Measurements from ENCODE around the gene HOXB7. TPM values are rescaled to one million over a fixed set of nuclear protein-coding genes. Genes with fewer than 3 reads are reported as not detected.

The HOXB7 gene
- total RNA-seq, 1 experiment from 2014 or later: not detected

- no peak overlapping the region for H3K4me2 ChIP-seq (ENCODE audit: insufficient read depth, insufficient read length, low read length)
- H3K4ac ChIP-seq (ENCODE audit: low read depth, low read length): no peak overlapping the region
- H3K79me1 ChIP-seq (ENCODE audit: insufficient read depth, low read depth, low read length, poor library complexity, severe bottlenecking): no peaks in the 10 kb centered on the region
- no peak overlapping the region for H3K56ac ChIP-seq (ENCODE audit: insufficient read length, low read depth, low read length)
- H3K4me3 Mint-ChIP-seq: no peak overlapping the region
- H3K36me3 Mint-ChIP-seq (ENCODE audit: insufficient read depth in 1 of 3, low read depth in 3 of 3): no peaks in the 10 kb centered on the region; a peak in 1 of 7 replicates
- H2BK12ac ChIP-seq (ENCODE audit: insufficient read length, low read depth, low read length): no peak overlapping the region
- H4K20me1 ChIP-seq (ENCODE audit: control insufficient read depth, insufficient read depth, insufficient read length): no peaks in the 10 kb centered on the region
- no peak overlapping the region for H3K9ac ChIP-seq (ENCODE audit: extremely low read depth, insufficient read length, low read length)
- no peak overlapping the region for H3T11ph ChIP-seq (ENCODE audit: low read length)
- H2BK20ac ChIP-seq (ENCODE audit: low read depth, low read length, poor library complexity, severe bottlenecking): no peak overlapping the region
- no peak for TF ChIP-seq CTCF (conservative IDR thresholded peaks at IDR 0.05)
- no peaks in the 10 kb centered on the region for H3K9me3 ChIP-seq (ENCODE audit: control insufficient read depth, low read depth, low read length)
- H4K8ac ChIP-seq (replicated peaks; ENCODE audit: insufficient read length, low read depth, low read length): no peak overlapping the region
- H3K14ac ChIP-seq (ENCODE audit: insufficient read depth, low read length): no peak overlapping the region
- H3K4me1 Mint-ChIP-seq: peaks cover 4 to 9% of the 10 kb centered on the region in 2 experiments; a peak in 3 of 4 replicates
- H3K27ac Mint-ChIP-seq: no peak overlapping the region
- H3K9me3 Mint-ChIP-seq: peaks cover 7 to 16% of the 10 kb centered on the region in 2 experiments
- no peak overlapping the region for H2BK120ac ChIP-seq (ENCODE audit: low read depth, low read length, poor library complexity, severe bottlenecking)
- H3K27me3 ChIP-seq (ENCODE audit: insufficient read depth, low read length): peaks cover 98% of the 10 kb centered on the region
- no peaks in the 10 kb centered on the region for H3K79me2 ChIP-seq (ENCODE audit: insufficient read depth, low read length)
- no peak overlapping the region for H4K5ac ChIP-seq (ENCODE audit: insufficient read length, low read depth, low read length)
- no peak overlapping the region for H2AFZ ChIP-seq (ENCODE audit: low read length)
- DNase-seq: no peak
- no peak overlapping the region for H4K91ac ChIP-seq (ENCODE audit: insufficient read length, low read depth, low read length)
- H3K27me3 Mint-ChIP-seq (ENCODE audit: low read depth): peaks cover 100% of the 10 kb centered on the region
- H2BK15ac ChIP-seq (ENCODE audit: low read depth, low read length): no peak overlapping the region
- no CpG with 5 or more reads among the region's 41 CpGs for WGBS (ENCODE audit: extremely low coverage, insufficient read length, low lambda C conversion rate)
- H3K27ac ChIP-seq (ENCODE audit: insufficient read length, low read depth, low read length): no peak overlapping the region
- no peak overlapping the region for H2BK5ac ChIP-seq (ENCODE audit: insufficient read length, low read length)
- H3K18ac ChIP-seq (ENCODE audit: insufficient read length, low read depth, low read length): no peak overlapping the region
- peaks cover 5% of the 10 kb centered on the region for H3K23me2 ChIP-seq (ENCODE audit: insufficient read length, low read depth, low read length, poor library complexity, severe bottlenecking)
- H3K4me1 ChIP-seq (ENCODE audit: insufficient read depth, low read length): no peaks in the 10 kb centered on the region
- H2AK5ac ChIP-seq (ENCODE audit: insufficient read length, low read length): no peak overlapping the region
- no peak overlapping the region for H3K23ac ChIP-seq (ENCODE audit: insufficient read length, low read depth, low read length)
These were observed 4.6 kb downstream of the HOXB7 start for GRCh38 chr17:48605991-48606891.

Measured in H9 (cell line).